ENCODE data around the gene KIF13A. TPM values are rescaled to one million over a fixed set of nuclear protein-coding genes. Genes with fewer than 3 reads are reported as not detected.

The KIF13A gene
- total RNA-seq, 5 donors from 2014 or later (not counting 1 experiment from before 2014, with no cell fraction given): 0.55 to 2.0 (median 0.92) TPM

GRCh38 chr6:17829905-17830304 is 157.5 kb downstream of the KIF13A start:
- no peak overlapping the region for H3K27ac ChIP-seq (ENCODE audit: low read length)

GRCh38 chr6:17828149-17828548 is 159.3 kb downstream of the KIF13A start:
- CTCF ChIA-PET: no interaction called here
- Mint-ChIP-seq H3K27me3 (peaks cover 8 to 9% of the 10 kb centered on the region in 2 donors), H3K4me1 (no peaks in the 10 kb centered on the region), H3K9me3 (no peaks in the 10 kb centered on the region), H3K36me3 (no peaks in the 10 kb centered on the region), H3K27ac (no peak overlapping the region), H3K4me3 (no peak overlapping the region)
- POLR2A ChIA-PET: no interaction called here
- Histone ChIP-seq H3K4me3 (ENCODE audit: control insufficient read depth in 1 of 2, extremely low read depth in 1 of 2, low read length in 1 of 2) (no peak overlapping the region), H3K27ac (ENCODE audit: low read length) (no peak overlapping the region), H3K4me1 (ENCODE audit: control insufficient read depth in 1 of 2, extremely low read depth in 1 of 2, insufficient read depth in 2 of 2, low read length in 2 of 2) (no peaks in the 10 kb centered on the region), H3K9me3 (no peaks in the 10 kb centered on the region), H3K27me3 (replicated peaks in 1 of 2; ENCODE audit: control insufficient read depth in 2 of 2, extremely low read depth in 1 of 2, insufficient read depth in 2 of 2, low read length in 1 of 2) (peaks cover 0 to 13% of the 10 kb centered on the region in 2 experiments), H3K36me3 (ENCODE audit: control insufficient read depth in 2 of 2, extremely low read depth in 1 of 2, insufficient read depth in 1 of 2, low read length in 1 of 2) (no peaks in the 10 kb centered on the region)
- WGBS (ENCODE audit: insufficient coverage): no CpG with 5 or more reads among the region's 5 CpGs
- no peak for ATAC-seq (replicated peaks in 1 of 4)
- no peak for DNase-seq

More at GRCh38 chr6:17829905-17830304, 157.5 kb downstream of the KIF13A start:
- Histone ChIP-seq H3K4me3 (ENCODE audit: control insufficient read depth in 1 of 2, extremely low read depth in 1 of 2, low read length in 1 of 2) (no peak overlapping the region), H3K27me3 (replicated peaks in 1 of 2; ENCODE audit: control insufficient read depth in 2 of 2, extremely low read depth in 1 of 2, insufficient read depth in 2 of 2, low read length in 1 of 2) (peaks cover 0 to 11% of the 10 kb centered on the region in 2 experiments), H3K4me1 (ENCODE audit: control insufficient read depth in 1 of 2, extremely low read depth in 1 of 2, insufficient read depth in 2 of 2, low read length in 2 of 2) (no peaks in the 10 kb centered on the region), H3K9me3 (no peaks in the 10 kb centered on the region), H3K36me3 (ENCODE audit: control insufficient read depth in 2 of 2, extremely low read depth in 1 of 2, insufficient read depth in 1 of 2, low read length in 1 of 2) (no peaks in the 10 kb centered on the region)
- WGBS (ENCODE audit: insufficient coverage): 70% methylated on average over 2 of the region's 3 CpGs
- Mint-ChIP-seq H3K4me3 (no peak overlapping the region), H3K27ac (no peak overlapping the region), H3K9me3 (no peaks in the 10 kb centered on the region), H3K36me3 (no peaks in the 10 kb centered on the region), H3K27me3 (peaks cover 6 to 8% of the 10 kb centered on the region in 2 donors), H3K4me1 (no peaks in the 10 kb centered on the region)
- DNase-seq: no peak
- POLR2A ChIA-PET: no interaction called here
- CTCF ChIA-PET: no interaction called here
- no peak for ATAC-seq (replicated peaks in 1 of 4)

GRCh38 chr6:17826301-17826700 is 161.1 kb downstream of the KIF13A start:
- ATAC-seq (replicated peaks in 1 of 4): no peak
- Histone ChIP-seq H3K4me1 (ENCODE audit: control insufficient read depth in 1 of 2, extremely low read depth in 1 of 2, insufficient read depth in 2 of 2, low read length in 2 of 2) (no peaks in the 10 kb centered on the region), H3K27ac (ENCODE audit: low read length) (no peak overlapping the region), H3K9me3 (no peaks in the 10 kb centered on the region), H3K4me3 (ENCODE audit: control insufficient read depth in 1 of 2, extremely low read depth in 1 of 2, low read length in 1 of 2) (no peak overlapping the region), H3K36me3 (ENCODE audit: control insufficient read depth in 2 of 2, extremely low read depth in 1 of 2, insufficient read depth in 1 of 2, low read length in 1 of 2) (no peaks in the 10 kb centered on the region), H3K27me3 (replicated peaks in 1 of 2; ENCODE audit: control insufficient read depth in 2 of 2, extremely low read depth in 1 of 2, insufficient read depth in 2 of 2, low read length in 1 of 2) (peaks cover 0 to 8% of the 10 kb centered on the region in 2 experiments)
- H3K4me1 Mint-ChIP-seq: no peaks in the 10 kb centered on the region
- no peak for DNase-seq
- H3K9me3 Mint-ChIP-seq: no peaks in the 10 kb centered on the region
- H3K36me3 Mint-ChIP-seq: no peaks in the 10 kb centered on the region
- peaks cover 6 to 8% of the 10 kb centered on the region in 2 donors for H3K27me3 Mint-ChIP-seq
- no peak overlapping the region for H3K4me3 Mint-ChIP-seq
- POLR2A ChIA-PET: no interaction called here
- CTCF ChIA-PET: no interaction called here
- H3K27ac Mint-ChIP-seq: no peak overlapping the region

GRCh38 chr6:17820055-17820454 is 167.4 kb downstream of the KIF13A start:
- no peak for DNase-seq
- H3K9me3 ChIP-seq: no peaks in the 10 kb centered on the region
- H3K36me3 ChIP-seq (ENCODE audit: control insufficient read depth in 2 of 2, extremely low read depth in 1 of 2, insufficient read depth in 1 of 2, low read length in 1 of 2): no peaks in the 10 kb centered on the region
- no peaks in the 10 kb centered on the region for H3K4me1 Mint-ChIP-seq
- H3K27me3 Mint-ChIP-seq: peaks cover 0 to 11% of the 10 kb centered on the region in 2 donors
- 76% methylated on average over 3 of the region's 7 CpGs for WGBS (ENCODE audit: insufficient coverage)
- H3K4me3 ChIP-seq (ENCODE audit: control insufficient read depth in 1 of 2, extremely low read depth in 1 of 2, low read length in 1 of 2): no peak overlapping the region
- ChIA-PET CTCF (no interaction called here), POLR2A (no interaction called here)
- H3K27ac Mint-ChIP-seq: no peak overlapping the region
- no peak overlapping the region for H3K27ac ChIP-seq (ENCODE audit: low read length)
- H3K27me3 ChIP-seq (replicated peaks in 1 of 2; ENCODE audit: control insufficient read depth in 2 of 2, extremely low read depth in 1 of 2, insufficient read depth in 2 of 2, low read length in 1 of 2): peaks cover 0 to 17% of the 10 kb centered on the region in 2 experiments
- H3K9me3 Mint-ChIP-seq: no peaks in the 10 kb centered on the region
- H3K36me3 Mint-ChIP-seq: no peaks in the 10 kb centered on the region
- no peak for ATAC-seq (replicated peaks in 1 of 4)
- no peak overlapping the region for H3K4me3 Mint-ChIP-seq
- no peaks in the 10 kb centered on the region for H3K4me1 ChIP-seq (ENCODE audit: control insufficient read depth in 1 of 2, extremely low read depth in 1 of 2, insufficient read depth in 2 of 2, low read length in 2 of 2)

GRCh38 chr6:17817763-17818162 is 169.7 kb downstream of the KIF13A start:
- H3K9me3 Mint-ChIP-seq: no peaks in the 10 kb centered on the region
- POLR2A ChIA-PET: no interaction called here
- H3K4me1 Mint-ChIP-seq: no peaks in the 10 kb centered on the region
- DNase-seq (no peak), ATAC-seq (replicated peaks in 1 of 4) (no peak)
- no peak overlapping the region for H3K4me3 ChIP-seq (ENCODE audit: control insufficient read depth in 1 of 2, extremely low read depth in 1 of 2, low read length in 1 of 2)
- no peak overlapping the region for H3K4me3 Mint-ChIP-seq
- peaks cover 0 to 7% of the 10 kb centered on the region in 2 donors for H3K27me3 Mint-ChIP-seq
- CTCF ChIA-PET: interaction anchor here (0.9 to 1.4 kb wide), 2 partner anchors 14 to 663 kb away, joined by 3 to 4 read pairs; no protein-coding TSS in a partner anchor
- no peaks in the 10 kb centered on the region for H3K36me3 Mint-ChIP-seq
- no CpG with 5 or more reads among the region's 1 CpG for WGBS (ENCODE audit: insufficient coverage)
- H3K27ac Mint-ChIP-seq: no peak overlapping the region
- H3K9me3 ChIP-seq: no peaks in the 10 kb centered on the region
- H3K27me3 ChIP-seq (replicated peaks in 1 of 2; ENCODE audit: control insufficient read depth in 2 of 2, extremely low read depth in 1 of 2, insufficient read depth in 2 of 2, low read length in 1 of 2): peaks cover 0 to 12% of the 10 kb centered on the region in 2 experiments
- H3K27ac ChIP-seq (ENCODE audit: low read length): no peak overlapping the region
- no peaks in the 10 kb centered on the region for H3K36me3 ChIP-seq (ENCODE audit: control insufficient read depth in 2 of 2, extremely low read depth in 1 of 2, insufficient read depth in 1 of 2, low read length in 1 of 2)
- H3K4me1 ChIP-seq (ENCODE audit: control insufficient read depth in 1 of 2, extremely low read depth in 1 of 2, insufficient read depth in 2 of 2, low read length in 2 of 2): no peaks in the 10 kb centered on the region

- Mint-ChIP-seq H3K36me3 (no peaks in the 10 kb centered on the region), H3K4me1 (no peaks in the 10 kb centered on the region), H3K27ac (no peak overlapping the region), H3K9me3 (no peaks in the 10 kb centered on the region), H3K27me3 (peaks cover 0 to 10% of the 10 kb centered on the region in 2 donors), H3K4me3 (no peak overlapping the region)
- no peak overlapping the region for H3K4me3 ChIP-seq (ENCODE audit: control insufficient read depth in 1 of 2, extremely low read depth in 1 of 2, low read length in 1 of 2)
- ChIA-PET CTCF (interaction anchor here in 1 of 2 donors (1.4 kb wide), 1 partner anchor 663 kb away, joined by 3 read pairs; no protein-coding TSS in a partner anchor), POLR2A (no interaction called here)
- H3K27me3 ChIP-seq (replicated peaks in 1 of 2; ENCODE audit: control insufficient read depth in 2 of 2, extremely low read depth in 1 of 2, insufficient read depth in 2 of 2, low read length in 1 of 2): peaks cover 0 to 12% of the 10 kb centered on the region in 2 experiments
- DNase-seq: no peak
- WGBS (ENCODE audit: insufficient coverage): 92% methylated on average over 9 of the region's 14 CpGs
- H3K36me3 ChIP-seq (ENCODE audit: control insufficient read depth in 2 of 2, extremely low read depth in 1 of 2, insufficient read depth in 1 of 2, low read length in 1 of 2): no peaks in the 10 kb centered on the region
- ATAC-seq (replicated peaks in 1 of 4): no peak
- H3K9me3 ChIP-seq: no peaks in the 10 kb centered on the region
- no peak overlapping the region for H3K27ac ChIP-seq (ENCODE audit: low read length)
- H3K4me1 ChIP-seq (ENCODE audit: control insufficient read depth in 1 of 2, extremely low read depth in 1 of 2, insufficient read depth in 2 of 2, low read length in 2 of 2): no peaks in the 10 kb centered on the region
Observed at GRCh38 chr6:17816921-17817611, 170.4 kb downstream of the KIF13A start.

Data from T-cell (primary cell).